Sigmoid colon (tissue), 7 donors: ENCODE data around the gene ENC1. TPM values are rescaled to one million over a fixed set of nuclear protein-coding genes. Genes with fewer than 3 reads are reported as not detected.
"Not testable (repeated sequence)": the region's sequence is repeated elsewhere in the genome, so short reads cannot be mapped to it uniquely, and the experiment has no call there.

Experiments used
- DNase-seq: peaks from one replicate; pipeline ENCODE4 v3.0.0-alpha.2; 2019
- H3K27ac ChIP-seq, 4 donors: fragments of 200-600 bp; sonication (generic); one replicate each; pipeline ENCODE4 v1.5.1; 2016 to 2019; ENCODE audit warnings: mild to moderate bottlenecking in 1 of 4
- H3K27me3 ChIP-seq, 3 donors: fragments of 200-600 bp; sonication (generic); one replicate each; pipeline ENCODE4 v1.5.1; 2019; ENCODE audit warnings: mild to moderate bottlenecking in 1 of 3
- H3K36me3 ChIP-seq, 4 donors: fragments of 200-600 bp; sonication (generic); one replicate each; pipeline ENCODE4 v1.5.1; 2016 to 2019
- H3K4me1 ChIP-seq, 4 donors: fragments of 200-600 bp; sonication (generic); one replicate each; pipeline ENCODE4 v1.5.1; 2017 to 2019
- H3K4me3 ChIP-seq, 4 donors: fragments of 200-600 bp; sonication (generic); one replicate each; pipeline ENCODE4 v1.5.1; 2017 to 2019; ENCODE audit warnings: mild to moderate bottlenecking in 2 of 4, moderate library complexity in 1 of 4
- H3K9me3 ChIP-seq, 4 donors: fragments of 200-600 bp in 3 of 4; sonication (generic) in 3 of 4; one replicate each; pipeline versions ENCODE4 v1.5.1 to v1.6.1; 2013 to 2019
- CTCF ChIP-seq, 4 experiments: fragments of 450-650 bp in 3 of 4; fragments of 200-600 bp in 1 of 4; IDR thresholded peaks; one replicate each; pipeline ENCODE4 v1.5.1; 2016 to 2019; ENCODE audit warnings: antibody characterized with exemption in 4 of 4, mild to moderate bottlenecking in 3 of 4, moderate library complexity in 2 of 4
- EP300 ChIP-seq, 4 donors: sonication (generic); formaldehyde crosslinking; IDR thresholded peaks; one replicate each; pipeline ENCODE4 v1.6.1; 2017; ENCODE audit warnings: antibody characterized with exemption in 4 of 4
- POLR2A ChIP-seq, 2 donors: fragments of 450-650 bp; IDR thresholded peaks; one replicate each; pipeline ENCODE4 v1.6.1; 2016; ENCODE audit warnings: antibody characterized with exemption in 2 of 2, mild to moderate bottlenecking in 2 of 2, moderate library complexity in 2 of 2
- POLR2AphosphoS5 ChIP-seq, 4 donors: sonication (generic); formaldehyde crosslinking; IDR thresholded peaks; one replicate each; pipeline ENCODE4 v1.6.1; 2017; ENCODE audit warnings: antibody characterized with exemption in 4 of 4
- WGBS, 2 donors: extraction: QIAGEN DNeasy Blood & Tissue Kit; methylation state at CpG; one replicate each; pipeline ENCODE4 v1.1.7; 2013; 5-methylcytosine and 5-hydroxymethylcytosine counted together
- intact Hi-C: fragments of 100-400 bp; cut with DNase I; formaldehyde crosslinking; loops from one replicate; pipeline ENCODE4 v1.15.1; 2023
- polyA plus RNA-seq, 3 donors: library from polyadenylated mRNA; stranded (reverse); fragments of 200-250 nt; gene quantifications; one replicate each; pipeline ENCODE4 v1.2.3, GENCODE V29; 2013
- total RNA-seq, 4 donors: library from RNA; depleted of rRNA; stranded (reverse); fragments of >200 nt; gene quantifications; one replicate each; pipeline ENCODE4 v1.1.0, GENCODE V29; 2016
- donor health status: healthy with polysubstance abuse.
- donor health status: Bipolar disorder and iron deficiency.
- donor health status: healthy.

ENC1 gene
- total and polyA plus RNA-seq, 7 donors = 3.6 to 19.9 (median 4.9) TPM

- 74 to 80% methylated on average over 4 of the region's 4 CpGs for WGBS, 2 donors
- TF ChIP-seq EP300 (IDR thresholded peaks at IDR 0.05) = no peak
- no peak for TF ChIP-seq CTCF (IDR thresholded peaks at IDR 0.05)
- TF ChIP-seq POLR2A (IDR thresholded peaks at IDR 0.05) = no peak
- TF ChIP-seq POLR2AphosphoS5 (IDR thresholded peaks at IDR 0.05) = no peak
- H3K27me3 ChIP-seq = no peaks in the 10 kb centered on the region
- no peak for DNase-seq
- H3K36me3 ChIP-seq = no peaks in the 10 kb centered on the region
- no peaks in the 10 kb centered on the region for H3K9me3 ChIP-seq
- intact Hi-C loops = loop anchor here (10.0 kb wide), 1 partner anchor 375 kb away; the partner anchor contains the start of gene GCNT4
- no peak overlapping the region for H3K4me3 ChIP-seq
- H3K27ac ChIP-seq = no peak overlapping the region
- H3K4me1 ChIP-seq = no peaks in the 10 kb centered on the region
Observed at GRCh38 chr5:74679966-74680365, 39.4 kb upstream of the ENC1 start.

DNA sequence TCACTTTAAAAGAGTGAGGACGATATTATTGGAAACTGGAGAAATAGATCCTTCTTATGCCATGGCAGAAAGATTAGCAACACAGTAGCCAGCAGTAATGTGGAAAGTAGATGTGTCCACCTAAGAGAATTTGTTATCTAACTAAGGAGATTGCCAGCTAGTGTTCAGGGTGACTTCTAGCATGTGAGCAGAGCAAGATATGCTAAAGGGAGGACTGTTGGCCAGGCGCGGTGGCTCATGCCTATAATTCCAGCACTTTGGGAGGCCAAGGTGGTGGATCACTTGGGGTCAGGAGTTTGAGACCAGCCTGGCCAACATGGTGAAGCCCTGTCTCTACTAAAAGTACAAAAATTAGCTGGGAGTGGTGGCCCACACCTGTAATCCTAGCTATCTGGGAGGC lies 38.8 kb upstream of the ENC1 start:
- H3K27ac ChIP-seq, H3K4me1 ChIP-seq, H3K4me3 ChIP-seq, H3K27me3 ChIP-seq, intact Hi-C loops, H3K9me3 ChIP-seq, H3K36me3 ChIP-seq, DNase-seq: not testable (repeated sequence)
- 95% methylated on average over 3 of the region's 3 CpGs for WGBS, 2 donors

- H3K4me1 ChIP-seq, intact Hi-C loops: not testable (repeated sequence)
- WGBS, 2 donors = 82 to 91% methylated on average over 3 of the region's 3 CpGs
Observed at GRCh38 chr5:74678123-74678522, 37.6 kb upstream of the ENC1 start.

DNA sequence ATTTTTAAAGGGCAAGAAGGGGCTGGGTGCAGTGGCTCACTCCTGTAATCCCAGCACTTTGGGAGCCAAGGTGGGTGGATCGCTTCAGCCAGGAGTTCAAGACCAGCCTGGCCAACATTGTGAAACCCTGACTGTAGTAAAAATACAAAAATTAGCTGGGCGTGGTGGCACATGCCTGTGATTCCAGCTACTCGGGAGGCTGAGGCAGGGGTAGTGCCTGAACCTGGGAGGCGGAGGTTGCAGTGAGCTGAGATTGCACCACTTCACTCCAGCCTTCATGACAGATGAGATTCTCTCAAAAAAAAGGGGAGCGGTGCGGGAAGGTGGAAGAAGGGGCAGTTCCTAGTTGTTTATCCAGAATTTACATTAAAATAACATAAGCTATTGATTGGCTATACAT lies 35.9 kb upstream of the ENC1 start:
- peaks cover 0 to 13% (median 5%) of the 10 kb centered on the region in 4 donors for H3K4me1 ChIP-seq
- H3K27me3 ChIP-seq, H3K27ac ChIP-seq, H3K36me3 ChIP-seq, H3K9me3 ChIP-seq, intact Hi-C loops, DNase-seq, H3K4me3 ChIP-seq: not testable (repeated sequence)
- WGBS, 2 donors = 85 to 95% methylated on average over 6 of the region's 6 CpGs

More at GRCh38 chr5:74678123-74678522, 37.6 kb upstream of the ENC1 start:
- H3K9me3 ChIP-seq, H3K36me3 ChIP-seq, H3K4me3 ChIP-seq, DNase-seq, H3K27ac ChIP-seq, H3K27me3 ChIP-seq: not testable (repeated sequence)

DNA sequence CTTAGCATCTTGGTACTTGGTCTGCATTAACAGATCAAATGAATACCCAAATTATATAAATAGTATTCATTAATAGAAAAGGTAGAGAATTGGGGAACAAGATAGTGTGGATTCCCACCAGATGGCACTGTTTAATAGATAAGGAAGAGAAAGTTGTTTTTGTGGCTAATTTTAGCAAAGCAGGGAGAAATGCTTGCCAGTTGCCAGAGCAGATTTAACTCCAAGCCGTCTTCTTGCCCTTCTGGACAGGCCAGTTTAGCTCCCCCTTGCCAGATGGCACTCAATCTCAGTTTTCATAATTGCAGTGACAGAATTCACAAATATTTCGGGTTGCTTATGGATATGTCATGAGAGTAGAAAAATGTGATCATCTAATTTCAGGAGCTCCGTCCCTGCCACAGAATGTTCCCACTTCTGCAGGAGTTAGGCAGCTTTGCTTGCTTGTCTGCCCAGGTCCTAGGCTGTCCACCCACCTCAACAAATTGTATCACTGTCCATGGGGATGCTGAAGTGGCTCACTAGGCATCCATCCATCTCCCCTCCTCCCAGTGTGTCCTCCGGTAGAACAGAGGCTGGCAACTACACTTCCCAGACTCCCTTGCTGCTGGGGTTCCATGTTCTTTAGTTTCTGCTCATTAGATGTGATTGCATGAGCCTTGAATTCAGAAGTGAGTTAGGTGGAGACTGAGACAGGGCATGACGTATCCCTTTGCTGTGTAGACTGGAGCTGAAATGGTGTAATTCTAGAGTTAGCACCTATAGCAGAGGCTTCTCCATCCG lies 32.7 kb upstream of the ENC1 start:
- WGBS, 2 donors = 65 to 71% methylated on average over 6 of the region's 6 CpGs
- Histone ChIP-seq H3K27ac (peak overlapping the region in 2 of 4 donors; percentile 51 to 62), H3K9me3 (no peaks in the 10 kb centered on the region), H3K4me3 (peak overlapping the region; percentile 1 to 45 (median 30)), H3K36me3 (no peaks in the 10 kb centered on the region), H3K27me3 (no peaks in the 10 kb centered on the region), H3K4me1 (peaks cover 0 to 13% (median 5%) of the 10 kb centered on the region in 4 donors)
- no peak for DNase-seq
- intact Hi-C loops = loop anchor here (5.0 kb wide), 1 partner anchor 244 kb away; no protein-coding TSS in a partner anchor
- TF ChIP-seq POLR2AphosphoS5 (IDR thresholded peaks at IDR 0.05) (no peak), CTCF (IDR thresholded peaks at IDR 0.05) (peak in 3 of 4 experiments; percentile 8 to 32 (median 13))

- WGBS, 2 donors = 68 to 74% methylated on average over 5 of the region's 5 CpGs
- no peak for TF ChIP-seq EP300 (IDR thresholded peaks at IDR 0.05)
- no peak for TF ChIP-seq POLR2AphosphoS5 (IDR thresholded peaks at IDR 0.05)
- TF ChIP-seq CTCF (IDR thresholded peaks at IDR 0.05) = no peak
- TF ChIP-seq POLR2A (IDR thresholded peaks at IDR 0.05) = no peak
- peak overlapping the region in 1 of 4 donors; percentile 51 for H3K27ac ChIP-seq
- intact Hi-C loops = loop anchor here (5.0 kb wide), 1 partner anchor 245 kb away; no protein-coding TSS in a partner anchor
- peaks cover 0 to 13% (median 5%) of the 10 kb centered on the region in 4 donors for H3K4me1 ChIP-seq
- no peaks in the 10 kb centered on the region for H3K36me3 ChIP-seq
- no peaks in the 10 kb centered on the region for H3K9me3 ChIP-seq
- H3K27me3 ChIP-seq = no peaks in the 10 kb centered on the region
- H3K4me3 ChIP-seq = no peak overlapping the region
- no peak for DNase-seq
Observed at GRCh38 chr5:74672215-74672877, 31.8 kb upstream of the ENC1 start.
